Measurements from ENCODE around the gene TNS2. TPM values are rescaled to one million over a fixed set of nuclear protein-coding genes. Genes with fewer than 3 reads are reported as not detected.

The TNS2 gene
- polyA plus RNA-seq, 2 donors, result 32.9 to 48.6 TPM

- H3K4me1 ChIP-seq (ENCODE audit: control insufficient read depth in 2 of 2, insufficient read depth in 2 of 2, low read length in 1 of 2), result peaks cover 0 to 13% of the 10 kb centered on the region in 2 donors
- H3K4me3 ChIP-seq (ENCODE audit: low read depth in 1 of 2, low read length in 2 of 2), result peak overlapping the region; percentile 41 to 49
- H3K9me3 ChIP-seq (ENCODE audit: control insufficient read depth in 2 of 2, insufficient read depth in 1 of 2, low read depth in 1 of 2, low read length in 1 of 2), result no peaks in the 10 kb centered on the region
- peaks cover 0 to 3% of the 10 kb centered on the region in 2 donors for H3K36me3 ChIP-seq (ENCODE audit: control insufficient read depth in 2 of 2, insufficient read depth in 2 of 2, low read length in 1 of 2)
- 2 to 5% methylated on average over 9 of the region's 9 CpGs for WGBS, 2 donors
- H3K27ac ChIP-seq (ENCODE audit: low read depth in 2 of 2, low read length in 1 of 2), result peak overlapping the region; percentile 81 to 86
- no peaks in the 10 kb centered on the region for H3K27me3 ChIP-seq (ENCODE audit: control insufficient read depth in 1 of 2, insufficient read depth in 2 of 2, low read length in 2 of 2)
Observed at GRCh38 chr12:53097207-53097563, 47.3 kb downstream of the TNS2 start.

GRCh38 chr12:53097564-53098353 lies 47.9 kb downstream of the TNS2 start, which contains the start of gene IGFBP6:
IGFBP6 (plus strand) TSS chr12:53097667; CDS start chr12:53097718, 51 bp downstream.
- Histone ChIP-seq H3K4me1 (ENCODE audit: control insufficient read depth in 2 of 2, insufficient read depth in 2 of 2, low read length in 1 of 2) (peaks cover 0 to 13% of the 10 kb centered on the region in 2 donors), H3K9me3 (ENCODE audit: control insufficient read depth in 2 of 2, insufficient read depth in 1 of 2, low read depth in 1 of 2, low read length in 1 of 2) (no peaks in the 10 kb centered on the region), H3K36me3 (ENCODE audit: control insufficient read depth in 2 of 2, insufficient read depth in 2 of 2, low read length in 1 of 2) (peaks cover 0 to 3% of the 10 kb centered on the region in 2 donors), H3K27me3 (ENCODE audit: control insufficient read depth in 1 of 2, insufficient read depth in 2 of 2, low read length in 2 of 2) (no peaks in the 10 kb centered on the region), H3K27ac (ENCODE audit: low read depth in 2 of 2, low read length in 1 of 2) (peak within 1 kb of the TSS; percentile 81 to 86), H3K4me3 (ENCODE audit: low read depth in 1 of 2, low read length in 2 of 2) (peak within 1 kb of the TSS; percentile 41 to 49)
- WGBS, 2 donors, result 1 to 2% methylated on average over 38 to 51 of the region's 51 CpGs

- WGBS, 2 donors, result 18 to 34% methylated on average over 13 of the region's 13 CpGs
- Histone ChIP-seq H3K4me3 (ENCODE audit: low read depth in 1 of 2, low read length in 2 of 2) (peak overlapping the region; percentile 41 to 49), H3K27ac (ENCODE audit: low read depth in 2 of 2, low read length in 1 of 2) (peak overlapping the region; percentile 81 to 86), H3K4me1 (ENCODE audit: control insufficient read depth in 2 of 2, insufficient read depth in 2 of 2, low read length in 1 of 2) (peaks cover 0 to 14% of the 10 kb centered on the region in 2 donors), H3K36me3 (ENCODE audit: control insufficient read depth in 2 of 2, insufficient read depth in 2 of 2, low read length in 1 of 2) (peaks cover 0 to 3% of the 10 kb centered on the region in 2 donors), H3K9me3 (ENCODE audit: control insufficient read depth in 2 of 2, insufficient read depth in 1 of 2, low read depth in 1 of 2, low read length in 1 of 2) (no peaks in the 10 kb centered on the region), H3K27me3 (ENCODE audit: control insufficient read depth in 1 of 2, insufficient read depth in 2 of 2, low read length in 2 of 2) (no peaks in the 10 kb centered on the region)
Observed at GRCh38 chr12:53098354-53098981, 48.6 kb downstream of the TNS2 start.

GRCh38 chr12:53099071-53099882 lies 49.4 kb downstream of the TNS2 start:
- Histone ChIP-seq H3K36me3 (ENCODE audit: control insufficient read depth in 2 of 2, insufficient read depth in 2 of 2, low read length in 1 of 2) (peaks cover 0 to 3% of the 10 kb centered on the region in 2 donors), H3K27ac (ENCODE audit: low read depth in 2 of 2, low read length in 1 of 2) (peak overlapping the region; percentile 81 to 86), H3K27me3 (ENCODE audit: control insufficient read depth in 1 of 2, insufficient read depth in 2 of 2, low read length in 2 of 2) (no peaks in the 10 kb centered on the region), H3K9me3 (ENCODE audit: control insufficient read depth in 2 of 2, insufficient read depth in 1 of 2, low read depth in 1 of 2, low read length in 1 of 2) (no peaks in the 10 kb centered on the region), H3K4me1 (ENCODE audit: control insufficient read depth in 2 of 2, insufficient read depth in 2 of 2, low read length in 1 of 2) (peaks cover 0 to 16% of the 10 kb centered on the region in 2 donors), H3K4me3 (ENCODE audit: low read depth in 1 of 2, low read length in 2 of 2) (peak overlapping the region; percentile 11 to 12)
- 11 to 19% methylated on average over 6 of the region's 6 CpGs for WGBS, 2 donors

- peaks cover 0 to 3% of the 10 kb centered on the region in 2 donors for H3K36me3 ChIP-seq (ENCODE audit: control insufficient read depth in 2 of 2, insufficient read depth in 2 of 2, low read length in 1 of 2)
- H3K4me1 ChIP-seq (ENCODE audit: control insufficient read depth in 2 of 2, insufficient read depth in 2 of 2, low read length in 1 of 2), result peaks cover 0 to 16% of the 10 kb centered on the region in 2 donors
- H3K4me3 ChIP-seq (ENCODE audit: low read depth in 1 of 2, low read length in 2 of 2), result no peak overlapping the region
- no peaks in the 10 kb centered on the region for H3K27me3 ChIP-seq (ENCODE audit: control insufficient read depth in 1 of 2, insufficient read depth in 2 of 2, low read length in 2 of 2)
- WGBS, 2 donors, result 87 to 89% methylated on average over 13 of the region's 13 CpGs
- H3K27ac ChIP-seq (ENCODE audit: low read depth in 2 of 2, low read length in 1 of 2), result no peak overlapping the region
- H3K9me3 ChIP-seq (ENCODE audit: control insufficient read depth in 2 of 2, insufficient read depth in 1 of 2, low read depth in 1 of 2, low read length in 1 of 2), result no peaks in the 10 kb centered on the region
Observed at GRCh38 chr12:53100466-53101151, 50.7 kb downstream of the TNS2 start.

GRCh38 chr12:53101266-53101665 lies 51.4 kb downstream of the TNS2 start:
- H3K27me3 ChIP-seq (ENCODE audit: control insufficient read depth in 1 of 2, insufficient read depth in 2 of 2, low read length in 2 of 2), result no peaks in the 10 kb centered on the region
- 86 to 89% methylated on average over 7 of the region's 7 CpGs for WGBS, 2 donors
- H3K36me3 ChIP-seq (ENCODE audit: control insufficient read depth in 2 of 2, insufficient read depth in 2 of 2, low read length in 1 of 2), result peaks cover 0 to 3% of the 10 kb centered on the region in 2 donors

GRCh38 chr12:53101931-53102781 lies 52.3 kb downstream of the TNS2 start:
- WGBS, 2 donors, result 84 to 89% methylated on average over 12 of the region's 12 CpGs
- Histone ChIP-seq H3K36me3 (ENCODE audit: control insufficient read depth in 2 of 2, insufficient read depth in 2 of 2, low read length in 1 of 2) (peaks cover 0 to 3% of the 10 kb centered on the region in 2 donors), H3K27ac (ENCODE audit: low read depth in 2 of 2, low read length in 1 of 2) (no peak overlapping the region), H3K4me1 (ENCODE audit: control insufficient read depth in 2 of 2, insufficient read depth in 2 of 2, low read length in 1 of 2) (peaks cover 0 to 16% of the 10 kb centered on the region in 2 donors), H3K27me3 (ENCODE audit: control insufficient read depth in 1 of 2, insufficient read depth in 2 of 2, low read length in 2 of 2) (no peaks in the 10 kb centered on the region), H3K4me3 (ENCODE audit: low read depth in 1 of 2, low read length in 2 of 2) (no peak overlapping the region), H3K9me3 (ENCODE audit: control insufficient read depth in 2 of 2, insufficient read depth in 1 of 2, low read depth in 1 of 2, low read length in 1 of 2) (no peaks in the 10 kb centered on the region)

More at GRCh38 chr12:53101266-53101665, 51.4 kb downstream of the TNS2 start:
- no peak overlapping the region for H3K27ac ChIP-seq (ENCODE audit: low read depth in 2 of 2, low read length in 1 of 2)
- H3K9me3 ChIP-seq (ENCODE audit: control insufficient read depth in 2 of 2, insufficient read depth in 1 of 2, low read depth in 1 of 2, low read length in 1 of 2), result no peaks in the 10 kb centered on the region
- peaks cover 0 to 20% of the 10 kb centered on the region in 2 donors for H3K4me1 ChIP-seq (ENCODE audit: control insufficient read depth in 2 of 2, insufficient read depth in 2 of 2, low read length in 1 of 2)
- no peak overlapping the region for H3K4me3 ChIP-seq (ENCODE audit: low read depth in 1 of 2, low read length in 2 of 2)

- Histone ChIP-seq H3K9me3 (ENCODE audit: control insufficient read depth in 2 of 2, insufficient read depth in 1 of 2, low read depth in 1 of 2, low read length in 1 of 2) (no peaks in the 10 kb centered on the region), H3K36me3 (ENCODE audit: control insufficient read depth in 2 of 2, insufficient read depth in 2 of 2, low read length in 1 of 2) (peaks cover 0 to 3% of the 10 kb centered on the region in 2 donors), H3K27me3 (ENCODE audit: control insufficient read depth in 1 of 2, insufficient read depth in 2 of 2, low read length in 2 of 2) (no peaks in the 10 kb centered on the region), H3K4me1 (ENCODE audit: control insufficient read depth in 2 of 2, insufficient read depth in 2 of 2, low read length in 1 of 2) (peaks cover 0 to 16% of the 10 kb centered on the region in 2 donors), H3K27ac (ENCODE audit: low read depth in 2 of 2, low read length in 1 of 2) (peak within 1 kb of the TSS in 1 of 2 donors; percentile 38), H3K4me3 (ENCODE audit: low read depth in 1 of 2, low read length in 2 of 2) (no peak within 1 kb of the TSS)
- 75 to 82% methylated on average over 23 of the region's 23 CpGs for WGBS, 2 donors
Observed at GRCh38 chr12:53102883-53103807, 53.3 kb downstream of the TNS2 start, which contains the start of gene SOAT2. SOAT2 (plus strand) TSS chr12:53103486; CDS start chr12:53103578, 92 bp downstream.
